Kidney capillary endothelial cell (primary cell): Measurements from ENCODE around the gene RCL1.
A peak's percentile ranks its signal among the peaks of the same experiment; 100 is the strongest.
"Not testable (repeated sequence)": the region's sequence is repeated elsewhere in the genome, so short reads cannot be mapped to it uniquely, and the experiment has no call there.

ENCODE experiments used
- DNase-seq: peaks from one replicate; pipeline ENCODE4 v3.0.0-alpha.2; 2018; ENCODE audit warnings: low spot score

Gene RCL1

DNA sequence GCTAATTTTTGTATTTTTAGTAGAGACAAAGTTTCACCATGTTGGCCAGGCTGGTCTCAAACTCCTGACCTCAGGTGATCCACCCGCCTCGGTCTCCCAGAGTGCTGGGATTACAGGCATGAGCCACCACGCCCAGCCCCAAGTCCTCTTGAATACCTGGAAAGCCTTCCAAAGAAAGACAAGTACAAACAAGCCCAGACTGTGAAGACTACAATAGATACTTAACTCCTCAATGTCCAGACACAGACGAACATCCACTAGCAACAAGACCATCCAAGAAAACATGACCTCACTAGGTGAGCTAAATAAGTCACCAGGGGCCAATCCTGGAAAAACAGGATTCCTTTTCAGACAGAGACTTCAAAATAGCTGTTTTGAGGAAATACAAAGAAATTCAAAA, 9.6 kb upstream of the RCL1 start:
- not testable (repeated sequence) for DNase-seq

DNA sequence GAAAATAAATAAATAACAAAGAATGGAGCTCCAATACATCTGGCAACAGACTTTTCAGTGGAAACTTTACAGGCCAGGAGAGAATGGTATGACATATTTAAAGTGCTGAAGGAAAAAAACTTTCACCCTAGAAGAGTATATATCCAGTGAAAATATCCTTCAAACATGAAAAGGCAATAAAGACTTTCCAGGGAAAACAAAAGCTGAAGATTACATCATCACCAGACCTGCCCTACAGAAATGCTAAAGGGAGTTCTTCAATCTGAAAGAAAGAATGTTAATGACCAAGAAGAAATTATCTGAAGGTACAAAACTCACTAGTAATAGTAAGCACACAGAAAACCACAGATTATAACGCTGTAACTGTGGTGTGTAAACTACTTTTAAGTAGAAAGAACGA, 8.3 kb upstream of the RCL1 start:
- DNase-seq, result no peak

DNA sequence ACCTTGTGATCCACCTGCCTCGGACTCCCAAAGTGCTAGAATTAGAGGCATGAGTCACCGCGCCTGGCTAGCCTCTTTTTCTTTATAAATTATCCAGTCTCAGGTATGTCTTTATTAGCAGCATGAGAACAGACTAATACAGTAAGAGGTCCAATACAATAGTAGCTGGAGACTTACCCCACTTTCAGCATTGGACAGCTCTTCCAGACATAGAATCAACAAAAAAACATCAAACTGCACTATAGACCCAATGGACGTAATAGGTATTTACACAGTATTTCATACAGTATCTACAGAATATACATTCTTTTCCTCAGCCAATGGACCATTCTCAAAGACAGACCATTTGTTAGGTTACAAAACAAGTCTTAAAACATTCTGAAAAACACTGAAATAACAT, 6.1 kb upstream of the RCL1 start:
- DNase-seq, result no peak

DNA sequence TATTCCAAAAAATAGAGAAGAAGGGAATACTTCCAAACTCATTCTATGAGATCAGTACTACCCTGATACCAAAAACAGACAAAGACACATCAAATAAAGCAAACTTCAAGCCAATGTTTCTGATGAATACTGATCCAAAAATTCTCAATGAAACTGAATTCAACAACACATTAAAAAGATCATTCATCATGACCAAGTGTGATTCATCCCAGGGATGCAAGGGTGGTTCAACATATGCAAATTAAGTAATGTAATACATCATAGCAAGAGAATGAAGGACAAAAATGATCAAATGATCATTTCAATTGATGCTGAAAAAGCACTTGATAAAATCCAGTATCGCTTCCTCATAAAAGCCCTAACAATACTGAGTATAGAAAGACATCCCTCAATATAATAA, 4.9 kb upstream of the RCL1 start:
- DNase-seq, result no peak

DNA sequence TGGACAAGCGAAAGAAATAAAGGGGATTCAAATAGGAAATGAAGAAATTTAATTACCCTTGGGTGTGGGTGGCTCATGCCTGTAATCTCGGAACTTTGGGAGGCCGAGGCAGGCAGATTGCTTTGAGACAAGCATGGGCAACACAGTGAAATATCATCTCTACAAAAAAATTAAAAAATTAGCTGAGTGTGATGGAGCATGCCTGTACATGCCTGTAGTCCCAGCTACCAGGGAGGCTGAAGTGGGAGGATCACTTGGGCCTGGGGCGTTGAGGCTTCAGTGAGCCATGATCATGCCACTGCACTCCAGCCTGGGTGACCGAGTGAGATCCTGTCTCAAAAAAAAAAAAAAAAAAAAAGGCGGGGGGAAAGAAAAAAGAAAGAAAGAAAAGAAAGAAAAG, 4.0 kb upstream of the RCL1 start:
- DNase-seq, result no peak

DNA sequence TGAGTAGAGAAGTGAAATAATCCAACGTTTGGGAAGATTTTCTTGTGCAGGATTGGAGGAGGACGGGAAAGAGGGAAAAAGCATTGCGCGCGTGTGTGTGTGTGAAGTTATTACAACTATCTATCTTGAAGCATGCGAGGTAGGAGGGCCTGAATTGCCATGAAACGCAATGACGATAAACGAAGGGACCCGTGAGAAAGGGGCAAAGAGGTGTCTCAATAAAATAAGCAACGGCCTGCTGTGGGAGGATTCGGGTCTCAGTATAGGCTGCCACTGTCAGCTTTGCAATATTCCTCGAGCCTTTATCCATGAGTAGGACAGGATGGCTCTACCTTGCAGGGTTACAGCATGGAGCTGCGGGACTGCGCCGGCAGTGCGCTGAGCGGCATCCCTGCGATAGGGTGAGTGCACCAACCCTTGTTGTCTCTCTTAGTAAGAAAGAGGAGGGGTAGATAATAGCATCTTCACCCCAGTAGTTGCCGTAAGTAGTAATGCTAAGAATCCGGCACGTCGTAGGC, 631 bp upstream of the RCL1 start:
- no peak for DNase-seq

DNA sequence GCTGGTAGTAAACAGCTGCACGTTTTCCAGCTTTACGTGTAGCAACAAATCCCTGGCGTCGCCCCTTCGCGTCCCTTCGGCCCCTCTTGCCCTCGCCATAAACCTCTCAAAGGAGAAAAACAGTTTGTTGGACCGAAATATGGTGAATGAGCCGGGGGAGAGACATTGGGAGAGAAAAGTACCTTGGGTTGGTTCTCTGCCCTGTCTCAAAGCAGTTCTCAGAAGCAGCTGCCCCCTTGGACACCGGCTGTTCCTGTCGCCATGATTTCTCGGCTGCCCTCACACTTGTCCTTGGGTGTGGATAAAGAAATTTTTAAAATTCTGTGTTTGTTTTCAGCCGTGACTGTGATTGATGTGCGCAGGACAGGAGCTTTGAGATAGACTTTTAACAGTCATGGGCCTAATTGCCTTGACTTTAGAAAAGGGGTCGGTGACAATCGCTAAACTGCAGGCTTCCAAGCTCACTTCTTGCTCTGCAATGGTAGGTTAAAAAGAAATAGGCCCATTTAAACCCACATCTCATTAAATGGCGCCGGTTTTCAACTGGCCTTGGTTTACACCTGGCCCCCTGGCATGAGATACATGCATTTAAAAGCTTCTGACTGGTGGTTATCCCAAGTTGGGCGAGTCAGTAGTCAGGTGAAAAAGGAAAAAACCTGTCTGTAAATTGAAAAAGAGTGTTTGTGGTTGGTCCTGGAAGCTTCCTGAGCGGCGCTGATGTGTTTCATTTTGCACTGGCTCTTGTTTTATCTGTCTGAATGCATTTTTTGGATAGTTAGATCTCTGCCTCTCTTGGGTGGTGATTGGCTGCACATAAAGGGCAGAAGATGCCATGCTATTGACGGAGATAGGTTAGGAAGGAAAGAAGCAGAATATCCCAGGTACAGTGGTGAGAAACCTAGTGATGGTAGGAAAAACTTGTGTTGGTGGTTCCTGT, 983 bp downstream of the RCL1 start:
- peak; percentile 45 for DNase-seq

DNA sequence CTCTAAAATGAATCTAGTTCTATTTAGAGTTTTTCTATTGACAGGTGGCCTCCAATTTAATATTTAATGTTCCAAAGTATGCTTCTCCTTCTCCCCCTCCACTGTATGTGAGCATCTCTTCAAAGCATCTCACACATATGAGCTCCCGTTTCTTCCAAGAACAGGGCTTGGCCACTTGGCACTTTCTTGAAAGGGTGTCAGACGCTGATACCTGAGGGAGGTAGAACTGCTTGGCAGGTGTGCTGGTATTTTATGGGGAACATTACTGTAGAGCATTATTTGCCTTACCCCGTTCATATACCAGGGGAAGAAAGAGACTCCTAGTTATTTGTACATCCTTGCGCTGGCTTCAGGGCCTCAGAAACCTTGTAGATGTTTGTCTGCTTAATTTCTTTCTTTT, 1.9 kb downstream of the RCL1 start:
- no peak for DNase-seq

DNA sequence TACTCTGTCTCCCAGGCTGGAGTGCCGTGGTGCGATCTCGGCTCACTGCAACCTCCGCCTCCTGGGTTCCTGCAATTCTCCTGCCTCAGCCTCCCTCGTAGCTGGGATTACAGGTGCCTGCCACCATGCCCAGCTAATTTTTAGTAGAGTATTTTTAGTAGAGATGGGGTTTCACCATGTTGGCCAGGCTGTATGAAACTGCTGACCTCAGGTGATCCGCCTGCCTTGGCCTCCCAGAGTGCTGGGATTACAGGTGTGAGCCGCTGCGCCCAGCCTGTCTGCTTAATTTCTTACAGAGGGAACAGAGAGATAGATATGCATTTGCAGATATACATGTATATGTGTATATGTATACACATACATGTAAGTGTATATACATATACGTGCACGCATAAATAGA, 2.4 kb downstream of the RCL1 start:
- not testable (repeated sequence) for DNase-seq

DNA sequence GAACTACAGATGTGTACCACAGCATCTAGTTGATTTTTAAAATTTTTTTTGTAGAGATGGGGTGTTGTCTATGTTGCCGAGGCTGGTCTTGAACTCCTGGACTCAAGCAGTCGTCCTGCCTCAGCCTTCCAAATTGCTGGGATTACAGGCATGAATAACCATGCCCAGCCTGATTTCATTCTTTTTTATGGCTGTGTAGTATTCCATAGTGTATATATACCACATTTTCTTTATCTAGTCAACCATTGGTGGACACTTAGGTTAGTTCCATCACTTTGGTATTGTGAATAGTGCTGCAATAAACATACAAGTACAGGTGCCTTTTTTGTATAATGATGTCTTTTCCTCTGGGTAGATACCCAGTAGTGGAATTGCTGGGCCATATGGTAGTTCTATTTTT, 3.8 kb downstream of the RCL1 start:
- no peak for DNase-seq

DNA sequence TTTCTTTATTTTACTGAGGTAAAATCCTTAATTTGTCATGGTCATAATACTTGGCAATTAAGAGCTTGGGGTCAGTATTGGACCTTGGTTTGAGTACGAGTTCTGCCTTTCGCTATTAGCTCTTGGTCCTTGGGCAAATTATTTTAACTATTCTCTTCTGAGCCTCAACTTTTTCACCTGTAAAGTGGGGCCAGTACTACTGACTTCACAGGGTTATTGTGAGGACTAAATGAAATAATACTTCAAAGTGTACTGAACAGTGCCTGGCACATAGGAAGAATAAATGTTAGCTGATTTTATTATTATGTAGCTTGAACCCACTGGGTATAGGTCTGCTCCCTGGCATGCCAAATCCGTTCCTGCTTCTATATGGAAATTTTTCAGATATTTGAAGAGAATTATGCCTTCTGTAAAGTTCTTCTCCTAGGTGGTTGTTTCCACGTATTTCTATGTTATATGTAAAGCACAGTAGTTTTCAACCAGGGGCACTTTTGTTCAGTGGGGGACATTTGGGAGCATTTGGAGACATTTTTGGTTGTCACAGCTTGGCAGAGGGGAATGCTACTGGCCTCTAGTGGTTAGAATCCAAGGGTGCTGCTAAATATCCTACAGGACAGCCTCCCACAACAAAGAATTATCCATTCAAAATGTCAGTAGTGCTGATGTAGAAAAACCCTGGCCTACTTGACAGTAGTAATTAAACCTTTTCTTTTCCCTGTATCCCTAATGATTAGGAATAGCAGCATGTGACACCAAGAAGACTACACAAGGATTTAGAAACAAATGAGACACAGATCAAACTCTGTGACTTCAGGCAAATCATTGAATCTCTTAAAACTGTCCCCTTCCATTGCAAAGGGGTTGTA, 4.5 kb downstream of the RCL1 start:
- DNase-seq, result peak; percentile 47

DNA sequence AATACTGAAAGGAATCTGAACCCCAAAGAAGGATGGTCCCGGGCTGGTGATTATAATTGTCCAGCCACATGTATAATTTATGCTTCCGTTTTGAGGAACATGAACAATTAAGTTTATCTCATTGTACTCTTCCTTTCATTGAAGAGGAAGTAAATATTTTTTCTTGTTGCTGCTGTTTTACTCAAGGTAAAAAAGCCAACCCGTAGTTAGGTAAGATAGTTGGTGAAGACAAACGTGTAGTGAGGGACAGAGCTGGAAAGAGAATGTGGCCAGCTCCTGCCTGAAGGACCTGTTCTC, 5.1 kb downstream of the RCL1 start:
- peak; percentile 9 for DNase-seq

DNA sequence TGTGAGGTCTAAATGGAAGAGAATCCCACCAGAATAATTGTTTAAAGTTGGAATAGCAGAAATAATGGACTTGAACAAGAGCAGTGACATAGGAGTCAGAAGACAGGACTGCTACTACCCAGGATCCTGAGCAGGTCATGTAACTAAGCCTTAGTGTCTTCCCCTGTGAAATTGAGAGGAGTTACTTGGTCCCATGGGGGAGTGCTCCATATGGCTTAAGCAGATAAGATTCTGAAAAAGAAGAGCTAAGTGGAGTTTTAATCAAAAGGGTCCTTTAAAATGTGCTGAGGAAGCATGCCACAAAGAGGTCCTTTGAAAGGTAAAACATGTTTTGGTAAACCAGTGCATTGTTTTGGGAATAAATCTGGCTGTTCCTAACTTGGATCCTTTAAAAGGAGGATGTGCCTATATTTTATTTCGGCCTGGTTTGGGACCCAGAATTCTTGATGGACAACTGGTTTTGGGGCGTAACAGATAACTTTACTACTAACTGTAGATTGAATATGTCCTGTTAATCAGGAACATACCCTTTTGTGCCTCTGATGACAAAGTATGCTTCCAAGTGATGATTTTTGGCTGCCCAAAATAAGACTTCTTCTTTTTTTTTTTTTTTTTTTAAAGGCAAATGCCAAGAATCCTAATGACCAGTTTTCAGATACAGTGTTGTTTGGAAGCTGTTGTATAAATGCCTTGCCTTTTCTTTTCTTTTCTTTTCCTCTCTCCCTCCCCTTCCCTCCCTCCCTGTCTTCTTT, 5.7 kb downstream of the RCL1 start:
- no peak for DNase-seq

DNA sequence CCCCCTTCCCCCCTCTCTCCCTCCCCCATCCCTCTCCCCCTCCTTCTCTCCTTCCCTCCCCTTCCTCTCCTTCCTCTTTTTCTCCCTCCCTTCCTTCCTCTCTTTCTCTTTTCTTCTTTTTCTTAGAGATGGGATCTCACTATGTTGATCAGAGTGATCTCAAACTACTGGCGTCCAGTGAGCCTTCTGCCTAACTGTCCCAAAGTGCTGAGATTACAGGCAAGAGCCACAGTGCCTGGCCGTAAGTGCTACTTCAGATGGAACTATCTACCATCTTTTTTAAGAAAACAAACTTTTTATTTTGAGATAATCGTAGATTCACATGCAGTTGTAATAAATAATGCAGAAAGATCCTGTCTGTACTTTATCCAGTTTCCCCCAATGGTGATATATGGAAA, 6.3 kb downstream of the RCL1 start:
- no peak for DNase-seq

DNA sequence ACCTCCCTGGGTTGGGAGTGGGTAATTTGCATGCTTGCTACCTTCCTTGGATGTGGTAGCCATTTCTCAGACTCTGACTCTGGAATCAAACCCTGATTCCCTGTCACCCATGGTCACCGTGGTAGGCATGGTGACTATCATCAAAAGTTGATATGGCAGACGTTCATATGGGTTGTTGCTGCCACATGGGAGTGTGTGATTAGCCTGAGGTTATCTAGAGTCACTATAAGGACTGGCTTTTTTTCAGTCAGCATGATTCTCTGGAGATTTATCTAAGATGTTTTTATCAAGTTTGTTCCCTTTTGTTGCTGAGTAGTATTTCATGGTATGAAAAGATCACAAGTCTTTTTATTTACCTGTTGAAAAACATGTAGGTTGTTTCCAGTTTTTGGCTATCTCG, 7.0 kb downstream of the RCL1 start:
- DNase-seq, result no peak

DNA sequence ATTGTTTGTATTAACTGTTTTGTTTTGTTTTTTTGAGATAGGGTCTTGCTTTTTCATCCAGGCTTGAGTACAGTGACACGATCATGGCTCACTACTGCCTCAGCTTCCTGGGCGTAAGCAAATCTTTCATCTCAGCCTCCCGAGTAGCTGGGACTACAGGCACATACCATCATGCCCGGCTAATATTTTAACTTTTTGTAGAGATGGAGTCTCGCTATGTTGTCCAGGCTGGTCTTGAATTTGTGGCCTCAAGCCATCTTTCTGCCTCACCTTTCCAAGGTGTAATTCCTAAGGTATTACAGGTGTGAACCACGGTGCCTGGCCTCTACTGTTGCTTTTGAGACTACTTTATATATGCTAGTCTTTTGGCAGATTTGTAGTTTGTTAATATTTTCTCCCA, 8.4 kb downstream of the RCL1 start:
- no peak for DNase-seq

DNA sequence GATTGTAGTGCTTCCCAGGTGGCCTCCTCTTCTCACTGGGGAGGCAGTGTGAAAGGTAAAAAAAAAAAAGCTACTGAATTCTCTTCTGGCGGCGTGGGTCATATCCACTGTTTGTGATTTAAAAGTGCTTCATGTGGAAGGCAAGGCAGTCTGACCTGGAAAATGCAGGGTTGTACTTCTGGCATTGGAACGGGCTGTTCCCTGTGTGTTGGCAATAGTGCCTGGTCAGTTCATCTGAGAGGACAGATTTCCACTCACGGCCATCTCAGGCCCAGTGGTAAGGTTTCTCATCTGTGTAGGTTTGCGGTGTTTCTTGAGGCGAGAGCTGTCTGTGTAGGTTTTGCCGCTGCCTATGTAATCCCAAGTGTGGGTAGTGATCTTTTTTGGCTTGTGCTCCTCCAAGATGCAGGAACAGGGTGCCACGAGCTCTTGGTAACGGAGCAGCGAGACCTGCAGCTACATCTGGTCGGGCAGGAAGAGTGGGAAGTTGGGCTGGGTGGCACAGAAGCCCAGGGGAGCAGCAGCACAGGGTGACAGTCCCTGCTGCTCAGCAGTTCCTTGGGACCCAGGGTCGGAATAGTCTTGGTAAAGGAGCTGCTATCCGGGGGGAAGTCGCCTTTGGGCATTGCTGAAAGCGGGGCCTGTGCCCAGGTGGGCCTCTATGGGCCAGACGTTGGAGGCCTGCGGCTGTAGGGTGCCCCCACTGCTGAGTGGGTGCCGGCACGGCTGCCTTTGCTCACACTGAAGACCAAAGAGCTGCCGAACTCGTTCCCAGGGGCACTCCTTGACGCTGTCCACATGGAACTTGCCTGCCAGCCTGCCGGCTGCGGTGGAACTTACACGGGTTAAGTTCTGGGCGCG, 11.2 kb downstream of the RCL1 start:
- no peak for DNase-seq

DNA sequence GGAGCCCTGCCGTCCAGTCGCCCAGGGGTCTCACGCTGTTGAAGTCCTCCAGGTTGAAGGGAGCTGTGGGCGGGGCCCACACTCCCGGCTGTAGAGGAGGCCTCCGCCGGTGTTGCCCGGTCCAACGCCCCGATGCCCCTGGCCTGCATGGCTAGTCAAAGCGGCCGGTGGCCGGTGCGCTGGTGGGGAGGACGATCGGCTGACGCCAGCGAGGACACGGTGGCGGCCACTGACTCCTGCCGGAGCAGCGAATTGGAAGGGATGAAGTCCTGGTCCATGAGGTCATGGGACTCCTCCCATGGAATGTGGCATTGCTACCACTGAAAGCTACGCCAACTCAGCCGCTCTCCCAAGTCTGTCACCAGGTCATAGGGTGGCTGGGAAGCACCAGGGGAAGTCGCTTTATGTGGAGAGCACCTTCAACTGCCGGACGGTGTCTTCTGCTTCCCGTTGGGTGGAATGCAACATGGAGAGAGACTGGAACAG, 11.8 kb downstream of the RCL1 start:
- DNase-seq, result no peak

DNA sequence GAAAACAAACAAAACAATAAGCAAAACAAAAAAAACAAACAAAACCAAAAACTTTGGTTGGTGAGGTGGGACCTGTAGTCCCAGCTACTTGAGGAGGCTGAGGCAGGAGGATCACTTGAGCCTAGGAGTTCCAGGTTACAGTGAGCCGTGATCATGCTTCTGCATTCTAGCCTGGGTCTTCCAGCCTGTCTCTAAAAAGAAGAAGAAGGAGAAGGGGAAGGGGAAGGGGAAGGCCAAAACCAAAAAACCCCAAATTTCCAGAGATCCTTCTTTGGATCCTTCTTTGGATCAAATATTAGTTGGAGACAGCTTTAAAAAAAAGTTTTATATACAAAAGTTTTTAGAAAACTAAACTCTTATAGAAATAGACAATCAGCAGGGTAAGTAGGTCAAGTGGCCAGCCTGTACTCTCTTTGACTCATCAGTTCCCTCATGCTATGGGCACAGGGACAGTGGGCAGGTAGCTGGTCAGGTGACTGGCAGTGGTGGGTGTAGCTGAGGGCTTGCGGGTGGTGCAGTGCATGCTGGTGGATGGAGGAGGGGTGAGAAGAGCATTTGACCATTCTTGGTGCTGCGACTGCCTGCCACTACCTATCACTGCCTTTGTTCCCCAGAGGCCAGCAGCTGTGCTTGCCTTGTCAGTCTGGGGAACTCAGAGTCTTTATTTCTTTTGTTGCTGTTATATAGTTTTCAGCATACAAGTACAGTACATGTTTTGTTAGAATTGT, 12.6 kb downstream of the RCL1 start:
- no peak for DNase-seq

DNA sequence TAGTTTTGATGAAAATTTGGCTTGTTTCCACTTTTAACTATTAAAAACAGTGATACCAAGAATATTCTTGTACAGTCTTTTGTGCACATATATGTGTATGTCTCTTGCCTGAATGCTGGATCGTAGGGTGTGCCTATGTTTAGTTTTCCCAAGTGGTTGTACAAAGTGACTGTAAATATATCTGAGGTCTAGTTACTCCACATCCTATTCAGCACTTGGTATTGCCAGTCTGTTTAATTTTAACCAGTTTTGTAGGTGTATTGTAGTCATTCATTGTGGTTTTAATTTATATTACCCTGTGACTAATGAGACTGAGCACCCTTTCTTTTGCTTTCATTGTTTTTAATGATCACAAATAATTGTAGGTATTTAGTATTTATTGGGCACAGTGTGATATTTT, 17.8 kb downstream of the RCL1 start:
- DNase-seq, result no peak

DNA sequence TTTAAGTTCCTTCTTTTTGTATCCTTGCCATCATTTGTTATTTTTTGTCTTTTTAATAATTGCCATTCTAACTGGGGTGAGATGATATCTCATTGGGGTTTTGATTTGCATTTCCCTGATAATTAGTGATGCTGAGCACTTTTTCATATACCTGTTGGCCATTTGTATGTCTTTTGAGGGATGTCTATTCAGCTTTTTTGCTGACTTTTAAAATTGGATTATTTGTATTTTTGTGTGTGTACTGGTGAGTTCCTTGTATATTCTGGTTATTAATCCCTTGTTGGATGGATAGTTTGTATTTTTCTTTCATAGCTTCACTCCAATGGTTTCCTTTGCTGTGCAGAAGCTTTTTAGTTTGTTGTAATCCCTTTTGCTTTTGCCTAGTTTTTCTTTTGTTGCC, 19.1 kb downstream of the RCL1 start:
- DNase-seq, result no peak
